ENCODE results near the gene ADAM12. TPM values are rescaled to one million over a fixed set of nuclear protein-coding genes. Genes with fewer than 3 reads are reported as not detected.

Gene ADAM12
- total and polyA plus RNA-seq, 10 of the 15 experiments (the other 5 are each of a cell fraction or from before 2014, with no cell fraction given): under 0.01 to 0.62 (median 0.04) TPM; not detected in 5

DNA sequence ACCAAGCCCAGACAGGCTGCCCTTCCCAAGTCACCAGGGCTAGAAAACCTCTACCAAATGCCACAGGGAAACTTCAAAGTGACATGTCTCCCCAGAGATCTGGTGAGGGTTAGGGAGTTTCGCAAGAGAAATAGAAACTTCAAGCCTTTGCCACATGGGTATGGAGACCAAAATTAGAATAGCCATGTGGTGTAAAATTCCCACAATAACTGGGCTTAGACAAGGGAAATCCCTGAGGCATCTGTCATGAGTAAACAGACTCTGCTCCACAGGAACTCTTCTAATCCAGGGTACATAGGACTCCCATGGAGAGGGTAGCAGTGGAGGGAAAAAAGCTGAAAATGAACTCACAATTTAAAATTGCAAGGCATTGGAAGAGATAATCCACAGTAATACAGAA lies 14.3 kb downstream of the ADAM12 start (continued):
- TF ChIP-seq USF2 (IDR thresholded peaks at IDR 0.05; ENCODE audit: borderline replicate concordance, low read depth, low read length) (no peak), FOS (IDR thresholded peaks at IDR 0.05; ENCODE audit: borderline replicate concordance, extremely low read depth, insufficient read length) (no peak), SIN3A (IDR thresholded peaks at IDR 0.05; ENCODE audit: low read depth, low read length) (no peak), ATF2 (IDR thresholded peaks at IDR 0.05; ENCODE audit: low read length) (no peak)

DNA sequence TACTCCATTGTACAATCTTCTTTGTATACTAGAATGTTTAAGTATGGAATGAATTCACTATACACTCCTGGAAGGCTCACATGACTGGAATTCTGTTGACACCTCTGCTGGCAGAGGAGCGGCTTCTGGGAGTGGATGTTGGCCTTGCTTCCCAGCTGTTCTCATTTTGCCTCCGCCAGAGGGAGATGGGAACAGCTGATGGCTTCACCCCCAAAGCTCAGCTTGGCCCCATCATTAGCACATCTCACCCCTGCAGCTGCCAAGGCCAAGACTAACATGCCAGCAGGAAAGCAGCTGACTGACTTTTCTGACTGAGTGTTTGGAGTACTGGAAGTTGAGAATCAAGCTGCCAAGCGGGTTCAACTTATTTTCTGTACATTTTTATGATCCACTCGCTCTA lies 15.1 kb downstream of the ADAM12 start:
- SMC1A ChIA-PET (ENCODE audit: uncharacterized antibody, unreplicated experiment): no interaction called here
- RAD21 ChIA-PET (ENCODE audit: unreplicated experiment): no interaction called here
- Histone ChIP-seq H4K20me1 (ENCODE audit: control insufficient read depth, insufficient read depth) (no peaks in the 10 kb centered on the region), H3K27me3 (replicated peaks in 1 of 2; ENCODE audit: control insufficient read depth in 2 of 2, insufficient read depth in 2 of 2, low read length in 1 of 2) (no peaks in the 10 kb centered on the region), H3K4me3 (no peak overlapping the region), H2AFZ (ENCODE audit: control insufficient read depth, low read depth, low read length) (no peak overlapping the region), H3K27ac (ENCODE audit: control insufficient read depth, insufficient read depth) (no peak overlapping the region), H3K9me3 (replicated peaks; ENCODE audit: control insufficient read depth, insufficient read depth, low read length) (no peaks in the 10 kb centered on the region), H3K36me3 (ENCODE audit: control insufficient read depth in 2 of 2, insufficient read depth in 2 of 2, low read length in 1 of 2) (no peaks in the 10 kb centered on the region), H3K4me2 (ENCODE audit: control insufficient read depth, insufficient read depth) (no peak overlapping the region), H3K4me1 (ENCODE audit: control insufficient read depth, insufficient read depth, low read length) (no peaks in the 10 kb centered on the region), H3K79me2 (ENCODE audit: control insufficient read depth, insufficient read depth, low read length) (no peaks in the 10 kb centered on the region), H3K9ac (ENCODE audit: control insufficient read depth, insufficient read depth, low read length) (no peak overlapping the region)
- in situ Hi-C loops (cut with MboI): no loop called here
- intact Hi-C loops (cut with micrococcal nuclease; ENCODE audit: unreplicated experiment): no loop called here
- no TSS peak for BruUV-seq (replicated peaks)
- POLR2A ChIA-PET: no interaction called here
- ATAC-seq (no peak), FAIRE-seq (no peak), DNase-seq (ENCODE audit: low read depth, low spot score) (no peak)
- WGBS (ENCODE audit: insufficient coverage, insufficient replicate concordance, low lambda C conversion rate, missing lambda C conversion rate): 2% methylated on average over 4 of the region's 4 CpGs
- TF ChIP-seq SPI1 (IDR thresholded peaks at IDR 0.05; ENCODE audit: borderline replicate concordance, insufficient read depth, low read depth, low read length) (no peak), RBBP5 (conservative IDR thresholded peaks at IDR 0.05) (no peak), MTA2 (IDR thresholded peaks at IDR 0.05; ENCODE audit: low read depth) (no peak)
- CTCF ChIA-PET: no interaction called here

All from GM12878 (cell line).